H1 (cell line): ENCODE data around the gene ARL6IP1. TPM values are rescaled to one million over a fixed set of nuclear protein-coding genes. Genes with fewer than 3 reads are reported as not detected.
"Not testable (repeated sequence)": the region's sequence is repeated elsewhere in the genome, so short reads cannot be mapped to it uniquely, and the experiment has no call there.

Source experiments
- CTCF ChIA-PET: fragments of 300-600 bp; sonication (Branson Sonifier 250); formaldehyde crosslinking; loops from one replicate; lab custom pipeline; 2021; ENCODE audit not compliant: partially characterized antibody; lab: Charles Lee
- POLR2A ChIA-PET: fragments of 300-600 bp; sonication (Branson Sonifier 250); formaldehyde crosslinking; loops from one replicate; lab custom pipeline; 2021; ENCODE audit warnings: inconsistent platforms; ENCODE audit not compliant: partially characterized antibody; lab: Charles Lee
- DNase-seq, 2 experiments: peaks; one replicate each; pipeline versions ENCODE4 v3.0.0 to v3.0.0-alpha.2; 2010 to 2022; ENCODE audit warnings: low spot score in 2 of 2, low read depth in 1 of 2, mixed read lengths in 1 of 2
- FAIRE-seq: peaks from 2 replicates; lab custom pipeline; 2011; peaks lifted over from hg19 to GRCh38; lab: Jason Lieb, UNC
- H2AFZ ChIP-seq: 2 replicates; pipeline ENCODE4 v1.8.1; 2012; ENCODE audit warnings: low read length, inconsistent platforms
- H2AK5ac ChIP-seq: 2 replicates; pipeline ENCODE4 v1.6.1; 2013; ENCODE audit warnings: low read depth, low read length
- H2BK120ac ChIP-seq: replicated peaks from 2 replicates; pipeline ENCODE3; 2013; ENCODE audit warnings: low read depth, low read length, inconsistent platforms
- H2BK12ac ChIP-seq: 2 replicates; pipeline ENCODE4 v1.6.1; 2013; ENCODE audit warnings: low read depth, low read length
- H2BK15ac ChIP-seq: 2 replicates; pipeline ENCODE4 v1.6.1; 2013; ENCODE audit warnings: low read length
- H2BK20ac ChIP-seq: 2 replicates; pipeline ENCODE4 v1.6.1; 2013; ENCODE audit warnings: low read length
- H2BK5ac ChIP-seq: 2 replicates; pipeline ENCODE4 v1.6.1; 2013; ENCODE audit warnings: low read depth, low read length
- H3K14ac ChIP-seq: 2 replicates; pipeline ENCODE4 v1.6.1; 2013; ENCODE audit warnings: inconsistent platforms; ENCODE audit not compliant: insufficient read length
- H3K18ac ChIP-seq: 2 replicates; pipeline ENCODE4 v1.6.1; 2013; ENCODE audit warnings: low read length; ENCODE audit errors: extremely low read depth
- H3K23ac ChIP-seq: 2 replicates; pipeline ENCODE4 v1.6.1; 2013; ENCODE audit warnings: inconsistent platforms; ENCODE audit not compliant: insufficient read length
- H3K23me2 ChIP-seq: 2 replicates; pipeline ENCODE4 v1.6.1; 2013; ENCODE audit warnings: low read depth, low read length
- H3K27ac ChIP-seq: 2 replicates; pipeline ENCODE4 v1.6.1; 2011; ENCODE audit warnings: low read depth, low read length, inconsistent platforms
- H3K27me3 ChIP-seq, 4 experiments: replicated peaks in 1 of 4; 1 replicate in 1 of 4; 2 replicates in 3 of 4; pipeline versions ENCODE4 v1.6.1 to v1.8.1; 2011 to 2013; ENCODE audit warnings: low read length in 3 of 4, mild to moderate bottlenecking in 3 of 4, inconsistent platforms in 2 of 4, mixed read lengths in 2 of 4, moderate library complexity in 1 of 4; ENCODE audit not compliant: control insufficient read depth in 3 of 4, insufficient read depth in 3 of 4; ENCODE audit errors: extremely low read depth in 1 of 4
- H3K36me3 ChIP-seq, 4 experiments: 2 replicates each; pipeline versions ENCODE4 v1.6.1 to v1.8.1; 2011 to 2013; ENCODE audit warnings: mild to moderate bottlenecking in 4 of 4, low read length in 3 of 4, moderate library complexity in 2 of 4, control low read depth in 1 of 4, inconsistent platforms in 1 of 4; ENCODE audit not compliant: insufficient read depth in 4 of 4, control insufficient read depth in 2 of 4
- H3K4ac ChIP-seq: replicated peaks from 2 replicates; pipeline ENCODE3; 2013; ENCODE audit warnings: low read length, low read depth, mixed read lengths, inconsistent platforms; ENCODE audit not compliant: insufficient read length
- H3K4me1 ChIP-seq, 4 experiments: replicated peaks in 1 of 4; 1 replicate in 1 of 4; 2 replicates in 3 of 4; pipeline versions ENCODE4 v1.6.1 to v1.8.1; 2011 to 2013; ENCODE audit warnings: low read length in 3 of 4, inconsistent platforms in 2 of 4, mixed read lengths in 1 of 4; ENCODE audit not compliant: insufficient read depth in 4 of 4, control insufficient read depth in 3 of 4
- H3K4me2 ChIP-seq, 2 experiments: 2 replicates each; pipeline versions ENCODE4 v1.6.1 to v1.8.1; 2011 to 2013; ENCODE audit warnings: low read depth in 2 of 2, low read length in 2 of 2, control low read depth in 1 of 2, inconsistent platforms in 1 of 2, mild to moderate bottlenecking in 1 of 2; ENCODE audit not compliant: insufficient read depth in 1 of 2
- H3K4me3 ChIP-seq, 4 experiments: fragments of 200-600, 300-600 bp in 1 of 4; sonication (generic), shearing (Covaris generic), sonication (Bioruptor Twin) in 1 of 4; 2 replicates each; pipeline versions ENCODE4 v1.5.1 to v1.8.1; 2011 to 2016; ENCODE audit warnings: low read length in 4 of 4, low read depth in 3 of 4, control low read depth in 2 of 4, inconsistent platforms in 2 of 4, mild to moderate bottlenecking in 2 of 4, mixed read lengths in 1 of 4, moderate library complexity in 1 of 4; ENCODE audit not compliant: insufficient read depth in 2 of 4; ENCODE audit errors: extremely low read depth in 1 of 4
- H3K56ac ChIP-seq: replicated peaks from 2 replicates; pipeline ENCODE3; 2013; ENCODE audit warnings: low read depth, mild to moderate bottlenecking, mixed read lengths, low read length, inconsistent platforms; ENCODE audit not compliant: insufficient read length
- H3K79me1 ChIP-seq: 2 replicates; pipeline ENCODE4 v1.6.1; 2013; ENCODE audit warnings: low read depth, low read length, control low read depth
- H3K79me2 ChIP-seq, 2 experiments: 2 replicates each; pipeline versions ENCODE4 v1.6.1 to v1.8.1; 2012 to 2013; ENCODE audit warnings: low read length in 2 of 2, mild to moderate bottlenecking in 2 of 2, inconsistent platforms in 1 of 2; ENCODE audit not compliant: insufficient read depth in 2 of 2, control insufficient read depth in 1 of 2
- H3K9ac ChIP-seq, 4 experiments: replicated peaks in 1 of 4; 1 replicate in 1 of 4; 2 replicates in 3 of 4; pipeline versions ENCODE4 v1.6.1 to v1.8.1; 2011 to 2013; ENCODE audit warnings: low read depth in 3 of 4, low read length in 3 of 4, control low read depth in 2 of 4, mild to moderate bottlenecking in 2 of 4, moderate library complexity in 2 of 4, inconsistent platforms in 1 of 4; ENCODE audit errors: extremely low read depth in 1 of 4
- H3K9me3 ChIP-seq, 2 experiments: 2 replicates each; pipeline versions ENCODE4 v1.6.1 to v1.8.1; 2012 to 2013; ENCODE audit warnings: mild to moderate bottlenecking in 2 of 2, moderate library complexity in 2 of 2, control low read depth in 1 of 2, inconsistent platforms in 1 of 2, low read depth in 1 of 2, low read length in 1 of 2, mixed read lengths in 1 of 2; ENCODE audit not compliant: insufficient read depth in 2 of 2
- H4K20me1 ChIP-seq, 2 experiments: replicated peaks in 1 of 2; 2 replicates each; pipeline versions ENCODE3 to v1.8.1; 2011 to 2013; ENCODE audit warnings: inconsistent platforms in 2 of 2, low read length in 2 of 2, mild to moderate bottlenecking in 1 of 2; ENCODE audit not compliant: insufficient read depth in 2 of 2, control insufficient read depth in 1 of 2
- H4K5ac ChIP-seq: 2 replicates; pipeline ENCODE4 v1.6.1; 2013; ENCODE audit warnings: low read length, low read depth, mixed read lengths, inconsistent platforms; ENCODE audit not compliant: insufficient read length
- H4K8ac ChIP-seq: 2 replicates; pipeline ENCODE4 v1.8.0; 2013; ENCODE audit warnings: mild to moderate bottlenecking, moderate library complexity, low read length, inconsistent platforms; ENCODE audit not compliant: insufficient read depth; ENCODE audit errors: extremely low read depth
- H4K91ac ChIP-seq: replicated peaks from 2 replicates; pipeline ENCODE3; 2013; ENCODE audit warnings: low read length, mixed read lengths, inconsistent platforms; ENCODE audit not compliant: insufficient read length
- POLR2A ChIP-seq, 2 experiments: IDR thresholded peaks; 1 replicate in 1 of 2; 2 replicates in 1 of 2; pipeline ENCODE4 v1.6.1; 2011; ENCODE audit warnings: low read depth in 2 of 2, low read length in 2 of 2, mild to moderate bottlenecking in 2 of 2; ENCODE audit errors: control extremely low read depth in 1 of 2
- POLR2AphosphoS5 ChIP-seq: IDR thresholded peaks from 2 replicates; pipeline ENCODE4 v1.6.1; 2011; ENCODE audit warnings: low read depth, low read length
- WGBS, 2 experiments: shearing (Covaris generic) in 1 of 2; methylation state at CpG; one replicate each; pipeline versions ENCODE4 v1.1.6 to v1.1.7; 2013 to 2015; ENCODE audit warnings: low lambda C conversion rate in 2 of 2, mixed read lengths in 2 of 2, inconsistent platforms in 1 of 2, low coverage in 1 of 2, missing lambda C conversion rate in 1 of 2; ENCODE audit not compliant: insufficient replicate concordance in 2 of 2, insufficient coverage in 1 of 2, insufficient read length in 1 of 2; ENCODE audit errors: extremely low coverage in 1 of 2, missing lambda C conversion rate in 1 of 2; 5-methylcytosine and 5-hydroxymethylcytosine counted together
- polyA plus RNA-seq, 7 experiments: library from polyadenylated mRNA; depleted of rRNA in 3 of 7; stranded (reverse) in 5 of 7; unstranded in 2 of 7; fragments of >200 nt in 5 of 7; fragments of 200-250 nt in 2 of 7; gene quantifications; 1 replicate in 5 of 7; 2 replicates in 1 of 7; 4 replicates in 1 of 7; pipeline versions ENCODE4 v1.2.1 to v1.2.3, GENCODE V29; 2011 to 2013; ENCODE audit warnings: missing spikeins in 2 of 7, mixed read lengths in 2 of 7
- total RNA-seq: library from RNA; stranded (reverse); fragmentation: NEBNext Ultra II Directional; extraction: Animal tissue kit (Norgen Biotek cat#: 25700); gene quantifications from 2 replicates; pipeline ENCODE4 v1.2.1, GENCODE V29; 2021

Gene ARL6IP1
- total and polyA plus RNA-seq, 2 of the 8 experiments (the other 6 are each of a cell fraction or from before 2014, with no cell fraction given) = 162 to 170 TPM

- H2BK15ac ChIP-seq, H3K79me1 ChIP-seq, H3K56ac ChIP-seq, H3K14ac ChIP-seq, H4K5ac ChIP-seq, POLR2A ChIA-PET, H3K4me1 ChIP-seq, H2BK20ac ChIP-seq, H3K23me2 ChIP-seq, H2BK12ac ChIP-seq, H2AK5ac ChIP-seq, H3K27me3 ChIP-seq, H3K4me2 ChIP-seq, H3K27ac ChIP-seq, H3K4me3 ChIP-seq, CTCF ChIA-PET, H3K4ac ChIP-seq, H2BK5ac ChIP-seq, H2AFZ ChIP-seq, H3K18ac ChIP-seq, H3K9ac ChIP-seq, H2BK120ac ChIP-seq, DNase-seq, H3K9me3 ChIP-seq, FAIRE-seq: not testable (repeated sequence)
- H3K36me3 ChIP-seq = peaks cover 23 to 40% (median 37%) of the 10 kb centered on the region in 4 experiments
- peaks cover 19 to 37% of the 10 kb centered on the region in 2 experiments for H3K79me2 ChIP-seq
- 94% methylated on average over 6 of the region's 6 CpGs; no CpG with 5 or more reads in 1 of the 2 experiments for WGBS, 2 experiments
- peaks cover 22 to 25% of the 10 kb centered on the region in 2 experiments for H4K20me1 ChIP-seq
- TF ChIP-seq POLR2A (IDR thresholded peaks at IDR 0.05; ENCODE audit: control extremely low read depth in 1 of 2, low read depth in 2 of 2, low read length in 2 of 2) = 0 out of 3 replicates have a peak, but pooled peaks of 1 of the 2 experiments have one; percentile 36
- TF ChIP-seq POLR2AphosphoS5 = peak; percentile 14; the same call in 1 of the 2 replicates
- TF ChIP-seq, all 59 proteins: peak for 2; not testable (repeated sequence) for 57
- not testable (repeated sequence) for H3K23ac ChIP-seq, H4K91ac ChIP-seq, H4K8ac ChIP-seq
Observed at GRCh38 chr16:18781232-18781631, 20.1 kb downstream of the ARL6IP1 start.
